Left colon (tissue), 2 donors: Measurements from ENCODE around the gene ARRB1. TPM values are rescaled to one million over a fixed set of nuclear protein-coding genes. Genes with fewer than 3 reads are reported as not detected.
"Not testable (repeated sequence)": the region's sequence is repeated elsewhere in the genome, so short reads cannot be mapped to it uniquely, and the experiment has no call there.

Source experiments
- ATAC-seq: fragments of 200-7000 bp; cut with Tn5 transposase; one replicate; pipeline ENCODE4 v1.9.1; 2020; ENCODE audit warnings: mild to moderate bottlenecking, moderate library complexity
- DNase-seq, 2 donors: peaks; one replicate each; pipeline ENCODE4 v3.0.0-alpha.2; 2020
- intact Hi-C, 2 donors: fragments of 100-400 bp; cut with DNase I in 1 of 2; cut with micrococcal nuclease in 1 of 2; formaldehyde crosslinking; loops; one replicate each; pipeline versions ENCODE4 v1.11.2 to v1.14.0; 2022; cut with DNase I, micrococcal nuclease
- total RNA-seq, 2 donors: library from RNA; stranded (reverse); fragmentation: NEBNext Ultra II Directional; extraction: Animal tissue kit (Norgen Biotek cat#: 25700); gene quantifications; one replicate each; pipeline ENCODE4 v1.2.1, GENCODE V29; 2021
- donor health status: DM: no; HTN: no; CAD: no.
- donor health status: DM: yes; HTN: yes; CAD: no.

Gene ARRB1
- total RNA-seq, 2 donors from 2014 or later = 80.5 to 95.4 TPM

DNA sequence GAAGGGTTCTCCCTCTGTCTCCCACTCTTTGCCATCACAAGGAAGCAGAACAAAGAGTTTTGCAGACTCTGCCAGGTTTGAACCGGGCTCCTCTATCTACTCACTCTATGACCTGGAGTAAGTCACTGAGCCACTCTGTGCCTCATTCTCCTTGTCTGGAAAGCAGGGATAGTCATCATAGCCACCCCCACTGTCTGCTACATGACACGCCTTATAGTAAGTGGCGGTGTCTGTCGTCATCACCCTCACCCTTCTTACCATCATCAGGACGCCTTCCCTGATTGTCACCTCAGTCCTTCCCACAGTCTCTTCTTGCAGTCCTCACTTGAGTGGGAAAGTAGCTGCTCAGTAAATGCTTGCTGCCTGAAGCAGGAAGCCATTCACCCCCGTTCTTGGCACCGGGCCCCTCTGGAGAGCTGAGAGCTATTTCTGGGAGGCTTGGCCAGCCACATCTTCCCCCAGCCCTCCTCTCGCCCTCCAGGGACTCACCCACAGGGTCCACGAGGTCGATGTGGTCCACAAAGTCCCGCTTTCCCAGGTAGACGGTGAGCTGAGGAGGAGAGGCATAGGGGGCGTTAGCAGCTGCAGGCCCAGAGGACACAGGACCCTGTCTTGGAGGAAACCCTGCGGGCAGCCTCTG, 64.5 kb downstream of the ARRB1 start:
- intact Hi-C loops = no loop called here
- ATAC-seq (no peak), DNase-seq (no peak)

DNA sequence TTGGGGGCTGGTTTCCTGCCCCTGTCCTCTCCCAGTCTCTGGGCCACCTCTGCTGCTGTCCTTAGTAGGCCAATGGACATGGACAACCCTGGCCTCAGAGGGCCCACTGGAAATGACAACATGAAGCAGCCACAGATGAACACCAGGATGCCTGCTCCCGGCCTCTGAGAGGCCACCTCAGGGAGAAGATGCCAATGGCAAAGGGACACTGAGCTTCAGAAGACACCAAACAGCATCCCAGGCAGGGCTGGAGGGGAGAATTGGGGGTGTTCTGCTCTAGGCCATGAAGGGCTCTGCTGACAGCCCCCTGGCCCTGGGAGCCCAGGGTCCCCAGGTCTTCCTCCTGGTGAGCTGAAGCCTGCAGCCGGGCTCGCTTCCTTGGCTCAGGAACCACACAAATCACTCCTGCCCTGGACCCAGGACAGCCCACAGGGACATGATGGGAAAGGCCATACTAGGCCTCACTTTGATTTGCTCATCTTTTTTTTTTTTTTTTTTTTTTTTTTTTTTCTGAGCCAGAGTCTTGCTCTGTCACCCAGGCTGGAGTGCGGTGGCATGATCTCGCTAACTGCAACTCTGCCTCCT, 65.6 kb downstream of the ARRB1 start:
- ATAC-seq (no peak), DNase-seq (no peak)
- intact Hi-C loops = no loop called here

DNA sequence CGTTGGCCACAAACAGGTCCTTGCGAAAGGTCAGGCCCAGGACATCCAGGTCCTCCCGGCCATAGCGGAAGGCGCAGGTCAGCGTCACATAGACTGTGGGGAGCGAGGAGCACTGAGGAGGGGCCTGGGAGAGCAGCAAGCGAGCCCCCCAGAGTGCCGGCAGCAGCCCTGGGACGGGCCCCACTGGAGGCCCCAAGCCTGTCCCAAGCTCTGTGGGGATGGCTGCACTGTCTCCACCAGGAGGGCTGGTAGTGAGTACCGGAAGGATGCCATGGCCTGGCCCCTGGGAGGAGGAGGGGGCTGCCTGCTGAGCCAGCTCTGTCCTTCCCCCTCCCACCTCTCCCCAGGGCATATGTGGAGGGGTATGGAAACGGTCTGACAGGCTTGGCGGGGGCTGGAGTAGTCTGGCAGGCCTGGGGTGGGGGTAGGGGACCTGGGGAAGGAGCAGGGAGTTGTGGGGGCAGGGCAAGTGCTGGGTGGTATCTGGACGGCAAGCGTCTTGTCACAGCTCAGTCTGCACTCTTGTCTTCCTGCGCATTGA, 68.0 kb downstream of the ARRB1 start:
- DNase-seq = no peak
- intact Hi-C loops = no loop called here
- ATAC-seq = no peak

DNA sequence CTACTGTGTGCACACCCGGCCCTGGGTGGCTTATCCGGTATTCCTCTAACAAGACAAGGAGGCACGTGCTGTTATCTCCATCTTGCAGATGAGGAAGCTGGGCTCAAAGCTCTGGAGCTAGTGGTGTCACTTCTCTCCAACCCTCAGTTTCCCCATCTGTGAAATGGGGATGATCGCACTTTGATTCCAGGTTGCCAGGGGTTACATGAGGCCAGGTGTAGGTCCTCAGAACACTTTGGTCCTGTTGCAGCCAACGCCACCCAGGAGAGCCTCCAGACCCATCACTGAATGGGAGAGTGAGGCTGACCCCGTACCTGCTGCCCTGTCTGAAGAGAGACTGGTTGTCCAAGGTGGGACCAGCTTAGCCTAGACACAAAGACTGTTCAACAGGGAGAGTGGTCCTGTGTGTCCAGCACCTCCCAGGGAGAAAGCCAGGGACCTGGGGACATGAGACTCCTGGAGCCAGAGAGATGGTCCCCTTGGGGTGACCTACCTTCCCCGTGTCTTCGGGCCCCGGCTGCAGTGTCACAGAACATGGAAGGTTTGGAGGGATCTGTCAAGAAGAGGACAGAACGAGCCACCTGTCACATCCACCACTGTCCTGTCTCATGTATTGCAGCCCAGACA, 69.9 kb downstream of the ARRB1 start:
- no peak for DNase-seq
- intact Hi-C loops = no loop called here
- no peak for ATAC-seq

DNA sequence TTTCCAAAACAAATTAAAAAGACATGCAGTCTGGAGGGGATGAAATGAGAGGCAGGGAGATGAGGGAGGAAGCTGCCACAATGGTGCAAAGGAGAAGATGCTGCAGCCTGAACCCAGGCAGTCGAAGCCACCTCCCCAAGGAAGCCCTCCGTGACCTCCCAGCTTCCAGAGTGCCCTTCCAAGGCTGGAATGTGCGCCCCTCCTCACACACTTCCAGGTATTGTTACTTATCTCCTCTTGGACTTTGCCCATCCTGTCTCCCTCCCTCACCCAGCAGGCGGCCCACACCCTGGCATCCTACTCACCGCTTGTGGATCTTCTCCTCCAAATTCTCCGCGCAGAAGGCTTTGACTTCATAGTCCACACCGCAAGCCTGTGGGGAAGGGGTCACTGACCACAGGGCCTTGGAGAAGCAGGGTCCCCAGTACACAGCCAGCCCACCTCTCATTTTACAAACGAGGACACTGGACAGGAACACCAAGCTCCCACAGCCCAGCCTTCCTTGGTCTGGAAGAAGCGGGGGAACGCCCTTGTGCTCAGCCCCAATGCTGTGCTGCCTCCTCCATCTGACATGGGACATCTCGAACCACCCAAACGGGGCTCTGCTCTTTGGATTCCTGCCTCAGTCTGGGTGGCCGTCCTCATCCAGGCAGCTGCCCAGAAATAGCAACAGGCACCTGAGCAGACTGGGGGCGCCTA, 70.5 kb downstream of the ARRB1 start:
- intact Hi-C loops = loop anchor here in 1 of 2 donors (1.0 kb wide), 1 partner anchor 103 kb away; no protein-coding TSS in a partner anchor
- peak; percentile 71 for ATAC-seq
- peak; percentile 31 to 54 for DNase-seq

DNA sequence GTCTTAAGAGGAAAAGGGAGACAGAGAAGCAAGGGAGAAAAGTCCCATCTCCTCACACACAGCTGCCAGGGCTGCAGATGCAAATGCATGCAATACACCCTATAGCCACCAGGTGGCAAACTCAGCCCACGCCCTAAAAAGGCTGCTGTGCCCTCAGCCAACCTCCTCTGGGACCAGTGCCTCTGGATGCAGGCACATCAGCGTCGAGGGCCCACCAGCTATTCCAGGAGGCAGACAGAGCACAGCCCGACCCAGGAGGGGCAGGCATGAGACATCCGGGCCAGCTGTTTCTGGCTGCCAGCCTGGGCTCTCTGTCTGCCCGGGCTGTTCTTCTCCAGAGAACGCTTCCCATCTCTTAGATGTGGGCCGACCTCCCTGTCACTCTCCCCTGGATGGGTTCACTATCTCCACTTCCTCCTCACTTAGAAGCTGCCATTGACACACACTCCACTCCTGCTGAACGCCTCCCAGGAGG, 71.2 kb downstream of the ARRB1 start:
- intact Hi-C loops = loop anchor here in 1 of 2 donors (1.0 kb wide), 1 partner anchor 104 kb away; no protein-coding TSS in a partner anchor
- DNase-seq (peak; percentile 66 to 80), ATAC-seq (peak; percentile 83)

DNA sequence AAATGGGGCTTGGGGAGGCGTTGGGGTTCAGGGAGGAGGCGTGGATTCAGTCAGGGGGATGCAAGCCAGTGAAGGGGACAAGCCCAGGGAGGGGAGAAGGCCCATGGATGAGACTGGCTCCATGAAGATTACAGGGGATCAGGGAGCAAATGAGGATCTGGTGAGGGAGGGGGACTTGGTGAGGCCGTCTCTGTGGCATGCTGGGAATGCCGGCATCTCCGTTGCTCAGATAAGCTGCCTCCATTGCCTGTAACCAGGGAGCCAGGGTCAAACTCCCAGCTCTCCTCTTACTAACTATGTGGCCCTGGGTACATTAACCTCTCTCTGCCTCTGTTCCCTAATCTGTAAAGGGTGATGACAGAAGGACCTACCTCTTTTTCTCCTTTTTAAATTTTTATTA, 72.2 kb downstream of the ARRB1 start:
- ATAC-seq = no peak
- intact Hi-C loops = no loop called here
- DNase-seq = peak in 1 of 2 donors; percentile 18

DNA sequence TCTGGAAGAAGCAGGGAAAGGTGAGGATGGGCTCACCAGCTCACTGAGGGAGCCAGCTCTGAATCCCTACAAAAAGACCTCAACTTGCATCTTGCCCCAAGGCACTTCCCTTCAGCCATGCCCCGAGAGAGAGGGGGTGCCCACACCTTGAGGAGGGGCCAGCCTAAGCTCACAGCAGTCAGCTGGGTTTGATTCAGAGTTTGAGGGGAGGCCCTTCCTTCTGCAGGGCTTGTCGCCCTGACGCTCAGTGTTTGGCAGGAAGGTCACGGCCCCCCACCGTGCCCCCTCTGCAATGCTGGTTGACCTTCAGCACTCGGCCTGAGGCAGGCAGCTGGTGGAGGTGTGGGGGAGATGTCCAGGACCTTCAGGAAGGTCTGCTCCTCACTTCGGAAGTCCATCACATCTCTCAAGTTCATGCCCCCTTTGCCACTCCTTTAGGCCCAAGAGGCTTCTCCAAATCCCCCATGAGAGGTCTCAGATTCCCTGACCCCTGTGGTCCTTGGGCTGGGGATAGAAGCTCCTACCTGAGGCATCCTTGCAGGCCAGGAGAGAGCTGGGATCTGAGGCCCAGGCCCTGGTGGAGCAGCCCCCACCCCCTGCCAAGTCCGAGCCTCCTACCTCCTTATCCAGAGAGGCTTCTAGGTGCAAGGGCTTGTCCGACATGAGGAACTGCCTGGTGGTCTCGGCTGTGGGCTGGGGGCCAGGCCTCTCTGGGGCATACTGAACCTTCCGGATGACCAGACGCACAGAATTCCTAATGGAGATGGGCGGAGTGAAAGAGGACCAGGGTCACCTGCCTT, 73.3 kb downstream of the ARRB1 start:
- ATAC-seq = no peak
- DNase-seq = peak in 1 of 2 donors; percentile 18
- intact Hi-C loops = no loop called here

DNA sequence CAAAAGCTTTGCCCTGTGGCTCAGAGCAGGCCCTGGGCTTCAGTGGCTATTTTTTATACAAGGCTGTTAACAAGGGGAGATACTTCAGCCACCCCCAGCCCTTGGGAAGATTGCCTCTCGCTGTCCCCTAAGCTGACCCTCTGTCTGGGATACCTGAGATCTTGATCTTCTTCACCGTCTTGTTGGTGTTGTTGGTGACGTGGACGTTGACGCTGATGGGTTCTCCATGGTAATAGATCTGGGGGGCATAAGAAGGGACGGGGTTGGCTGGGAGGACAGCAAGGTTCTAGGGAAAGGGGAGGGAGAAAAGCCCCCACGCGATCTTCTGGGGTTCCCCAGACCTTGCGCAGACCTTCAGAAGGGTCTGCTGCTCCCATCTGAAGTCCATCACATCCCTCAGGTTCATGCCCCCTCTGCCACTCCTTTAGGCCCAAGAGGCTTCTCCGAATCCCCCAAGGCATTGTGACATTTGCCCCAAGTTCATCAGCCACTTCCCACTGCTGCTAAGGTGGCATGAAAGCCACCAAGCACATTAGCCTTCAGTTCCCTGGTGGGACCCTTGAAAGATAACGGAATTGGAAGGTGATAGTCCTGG, 74.2 kb downstream of the ARRB1 start:
- DNase-seq (peak in 1 of 2 donors; percentile 8), ATAC-seq (no peak)
- intact Hi-C loops = no loop called here

DNA sequence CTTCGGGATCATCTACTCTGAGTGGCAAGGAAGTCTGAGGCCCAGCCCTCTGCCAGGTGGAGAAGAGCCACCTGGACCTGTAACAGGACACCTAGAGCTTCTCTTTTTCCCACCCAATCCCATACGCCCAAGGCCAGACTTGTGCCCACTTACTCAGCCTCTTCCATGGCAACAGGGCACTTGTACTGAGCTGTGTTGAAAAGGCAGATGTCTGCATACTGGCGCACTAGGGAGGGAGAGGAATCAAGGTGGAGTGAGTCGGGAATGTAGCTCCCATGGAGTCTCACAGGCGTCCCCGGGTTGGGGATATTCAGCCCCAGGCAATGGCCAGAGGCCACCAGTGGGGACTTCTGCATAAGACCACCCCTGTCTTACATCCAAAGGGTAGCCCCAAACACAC, 74.8 kb downstream of the ARRB1 start:
- DNase-seq (peak in 1 of 2 donors; percentile 10), ATAC-seq (no peak)
- intact Hi-C loops = no loop called here

DNA sequence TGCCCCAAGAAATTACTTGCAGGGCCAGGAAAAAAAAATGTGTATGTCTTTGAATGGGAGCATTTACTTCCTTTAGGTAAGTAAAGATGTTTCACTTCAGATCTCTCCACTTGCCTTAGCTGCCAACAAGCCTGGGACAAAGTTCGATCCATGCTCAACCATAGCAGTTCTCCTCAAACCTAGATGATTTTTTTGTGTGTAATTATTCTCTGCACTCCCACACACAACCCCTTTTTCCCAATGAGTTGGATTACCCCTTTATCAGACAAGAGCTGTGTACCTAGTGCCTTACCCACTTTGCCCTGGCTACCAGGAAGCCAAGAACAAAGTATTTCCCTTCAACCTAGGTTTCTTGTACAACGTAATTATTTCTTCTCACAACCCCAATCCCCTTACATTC, 75.3 kb downstream of the ARRB1 start:
- DNase-seq (no peak), ATAC-seq (no peak)

DNA sequence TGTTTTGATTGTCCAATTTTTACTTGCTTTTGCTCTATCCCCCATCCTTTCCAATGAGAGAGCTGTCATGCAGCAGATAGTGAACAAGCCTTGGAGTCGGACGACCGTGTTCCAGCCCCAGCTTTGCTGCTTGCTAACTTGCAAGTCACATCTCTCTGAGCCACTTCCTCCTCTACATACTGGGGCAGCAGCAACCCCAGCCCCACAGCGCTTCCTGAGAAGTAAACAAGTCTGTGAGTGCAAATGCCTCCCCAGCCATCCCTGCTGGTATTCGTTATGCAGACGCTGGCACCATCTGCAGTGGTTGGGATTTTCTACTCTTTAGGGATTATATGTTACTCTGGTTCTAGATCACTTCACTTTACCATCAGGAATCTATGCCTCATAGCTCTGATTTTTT, 75.9 kb downstream of the ARRB1 start:
- ATAC-seq = no peak
- intact Hi-C loops = no loop called here
- DNase-seq = peak; percentile 44 to 57

More for the DNA sequence above, 75.3 kb downstream of the ARRB1 start:
- intact Hi-C loops = no loop called here

DNA sequence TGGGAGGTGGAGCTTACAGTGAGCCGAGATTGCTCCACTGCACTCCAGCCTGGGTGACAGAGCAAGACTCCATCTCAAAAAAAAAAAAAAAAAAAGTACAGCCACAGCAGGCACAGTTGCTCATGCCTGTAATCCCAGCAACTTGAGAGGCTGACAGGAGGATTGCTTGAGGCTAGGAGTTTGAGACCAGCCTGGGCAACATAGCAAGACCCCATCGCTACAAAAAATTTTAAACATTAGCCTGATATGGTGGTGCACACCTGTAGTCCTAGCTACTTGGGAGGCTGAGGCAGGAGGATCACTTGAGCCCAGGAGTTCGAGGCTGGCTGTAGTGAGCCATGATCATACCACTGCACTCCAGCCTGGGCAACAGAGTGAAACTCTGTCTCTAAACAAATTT, 76.7 kb downstream of the ARRB1 start:
- not testable (repeated sequence) for ATAC-seq, DNase-seq
- intact Hi-C loops = loop anchor here in 1 of 2 donors (5.0 kb wide), 1 partner anchor 113 kb away; no protein-coding TSS in a partner anchor

DNA sequence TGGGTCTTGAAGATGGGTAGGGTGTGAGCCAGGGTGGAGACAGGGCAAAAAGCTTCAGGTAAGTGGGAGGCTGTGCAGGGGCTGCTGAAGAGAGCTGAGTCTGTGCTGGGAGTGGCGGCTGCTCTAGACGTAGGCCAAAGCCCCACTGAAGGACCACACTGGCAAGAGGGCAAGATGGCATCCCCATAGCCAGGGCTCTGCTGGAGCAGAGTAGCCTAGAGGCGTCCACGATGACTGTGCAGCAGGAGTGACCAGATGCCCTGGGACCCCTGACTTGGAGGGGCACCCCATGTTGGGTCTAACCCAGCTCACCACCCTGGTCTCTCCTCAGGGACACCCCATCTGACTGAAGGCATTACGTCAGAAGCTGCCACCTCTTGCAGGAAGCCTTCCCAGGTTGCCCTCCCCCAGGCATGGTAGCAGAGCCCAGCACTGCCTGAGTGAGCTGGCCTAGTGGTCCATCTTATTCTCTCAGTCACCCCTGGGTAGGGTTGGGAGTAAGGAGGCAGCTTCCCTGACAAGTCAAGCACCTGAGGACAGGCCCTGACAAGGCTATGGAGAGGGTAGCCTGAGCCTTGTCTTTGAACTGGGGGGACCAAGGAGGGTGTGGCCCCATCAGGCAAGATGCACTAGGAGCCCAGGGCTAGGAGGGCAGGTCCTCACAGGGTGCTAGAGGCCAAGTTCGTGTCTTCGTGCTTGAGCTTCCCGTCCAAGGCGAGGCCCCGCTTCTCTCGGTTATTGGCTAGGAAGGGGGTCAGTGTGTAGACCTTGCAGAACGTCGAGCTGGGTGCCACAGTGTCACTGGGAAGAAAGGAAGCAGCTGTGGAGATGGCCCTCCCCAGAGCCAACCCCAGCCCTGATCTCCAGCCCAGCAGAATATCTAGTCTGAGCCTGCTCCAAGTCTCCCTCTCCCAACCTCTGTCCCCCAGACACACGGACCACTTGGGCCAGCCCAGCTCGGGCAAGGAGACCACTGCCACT, 77.8 kb downstream of the ARRB1 start:
- ATAC-seq = no peak
- DNase-seq = peak in 1 of 2 donors; percentile 19
- intact Hi-C loops = loop anchor here in 1 of 2 donors (5.0 kb wide), 1 partner anchor 114 kb away; no protein-coding TSS in a partner anchor

DNA sequence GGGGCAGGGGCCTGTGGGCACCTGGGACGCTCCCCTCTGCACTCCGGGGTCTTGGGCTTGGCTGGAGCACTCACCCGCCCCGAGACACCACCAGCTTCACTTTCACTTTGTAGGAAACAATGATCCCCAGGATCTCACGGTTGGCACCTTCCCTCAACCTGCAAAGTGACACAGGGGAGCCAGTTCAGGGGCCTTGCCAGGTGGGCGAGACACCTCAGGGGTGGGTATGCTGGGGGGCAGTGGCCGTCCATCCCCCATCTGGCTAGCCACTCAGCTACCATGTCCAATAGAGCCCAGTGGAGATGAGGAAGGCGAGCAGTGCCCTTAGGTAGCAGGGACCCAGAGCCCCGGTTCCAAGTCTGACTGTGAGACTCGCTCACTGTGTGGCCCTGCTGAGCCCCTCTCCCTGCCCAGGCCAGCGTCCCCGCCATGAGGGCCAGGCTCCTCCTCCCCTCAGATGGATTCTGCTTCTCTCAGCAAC, 78.6 kb downstream of the ARRB1 start:
- DNase-seq = peak in 1 of 2 donors; percentile 17

DNA sequence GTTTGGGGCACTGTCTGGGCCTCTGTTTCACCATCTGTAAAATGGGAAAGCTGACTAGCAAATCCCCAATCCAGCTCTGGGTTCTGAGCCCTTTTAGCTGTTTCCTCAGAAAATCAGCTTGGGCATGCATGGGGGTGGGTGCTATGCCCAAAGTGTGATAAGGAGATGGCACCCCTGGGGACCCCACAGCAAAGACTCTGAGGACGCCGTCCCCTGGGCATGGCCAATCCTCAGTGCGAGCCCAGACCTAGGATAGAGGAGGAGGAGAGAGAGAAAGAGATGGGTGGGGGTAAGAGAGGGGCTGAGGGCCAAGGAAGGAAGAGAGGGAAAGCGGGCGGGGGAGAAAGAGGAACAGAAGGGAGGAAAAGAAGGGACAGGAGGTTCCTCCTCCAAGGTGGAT, 79.1 kb downstream of the ARRB1 start:
- ATAC-seq (no peak), DNase-seq (peak in 1 of 2 donors; percentile 10)
- intact Hi-C loops = loop anchor here in 1 of 2 donors (5.0 kb wide), 1 partner anchor 115 kb away; no protein-coding TSS in a partner anchor

More for the DNA sequence above, 78.6 kb downstream of the ARRB1 start:
- ATAC-seq = no peak
- intact Hi-C loops = loop anchor here in 1 of 2 donors (5.0 kb wide), 1 partner anchor 114 kb away; no protein-coding TSS in a partner anchor
